Coronary artery (tissue), 2 donors: Measurements from ENCODE around the gene GAS7.

Source experiments
- DNase-seq: peaks from one replicate; pipeline ENCODE4 v3.0.0-alpha.2; 2017; ENCODE audit warnings: low spot score
- H3K27ac ChIP-seq, 2 donors: fragments of 200-600 bp; sonication (generic); one replicate each; pipeline ENCODE4 v1.5.1; 2016 to 2019
- H3K4me3 ChIP-seq: fragments of 200-600 bp; sonication (generic); 2 replicates; pipeline ENCODE4 v1.5.1; 2016; ENCODE audit warnings: mild to moderate bottlenecking, moderate library complexity
- TF ChIP-seq, protein P1 (sequence below): fragments of 200-600 bp; sonication (generic); IDR thresholded peaks from one replicate; pipeline ENCODE4 v1.5.1; 2019; ENCODE audit warnings: antibody characterized with exemption

Gene GAS7

DNA sequence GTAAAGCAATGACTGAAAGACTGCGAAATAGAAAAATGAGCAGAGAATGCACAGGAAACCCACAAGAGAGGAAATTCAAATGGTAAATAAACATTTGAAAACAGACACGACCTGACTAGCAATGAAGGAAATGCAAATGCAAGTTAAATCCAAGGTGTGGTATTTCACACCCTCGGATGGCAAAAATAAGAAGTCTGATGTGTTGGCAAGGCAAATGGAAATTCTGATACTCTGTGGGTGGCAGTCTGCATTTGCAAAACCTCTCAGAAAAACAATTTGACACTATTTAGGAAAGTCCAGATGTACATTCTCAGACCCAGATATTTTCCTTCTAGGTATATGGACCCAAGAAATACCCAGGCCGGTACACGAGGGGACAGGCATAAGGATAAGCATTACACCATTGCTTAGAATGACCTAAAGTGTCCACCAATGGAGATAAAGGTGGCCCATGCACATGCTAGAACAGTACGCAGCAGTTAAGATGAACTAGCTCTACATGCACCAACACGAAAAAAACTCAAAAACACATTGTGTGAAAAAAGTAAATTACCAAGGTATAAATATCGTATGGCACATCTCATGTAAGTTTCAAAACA is 116.7 kb downstream of the GAS7 start:
- Histone ChIP-seq H3K4me3 (no peak overlapping the region), H3K27ac (no peak overlapping the region)
- DNase-seq, result no peak
- TF ChIP-seq, protein P1, sequence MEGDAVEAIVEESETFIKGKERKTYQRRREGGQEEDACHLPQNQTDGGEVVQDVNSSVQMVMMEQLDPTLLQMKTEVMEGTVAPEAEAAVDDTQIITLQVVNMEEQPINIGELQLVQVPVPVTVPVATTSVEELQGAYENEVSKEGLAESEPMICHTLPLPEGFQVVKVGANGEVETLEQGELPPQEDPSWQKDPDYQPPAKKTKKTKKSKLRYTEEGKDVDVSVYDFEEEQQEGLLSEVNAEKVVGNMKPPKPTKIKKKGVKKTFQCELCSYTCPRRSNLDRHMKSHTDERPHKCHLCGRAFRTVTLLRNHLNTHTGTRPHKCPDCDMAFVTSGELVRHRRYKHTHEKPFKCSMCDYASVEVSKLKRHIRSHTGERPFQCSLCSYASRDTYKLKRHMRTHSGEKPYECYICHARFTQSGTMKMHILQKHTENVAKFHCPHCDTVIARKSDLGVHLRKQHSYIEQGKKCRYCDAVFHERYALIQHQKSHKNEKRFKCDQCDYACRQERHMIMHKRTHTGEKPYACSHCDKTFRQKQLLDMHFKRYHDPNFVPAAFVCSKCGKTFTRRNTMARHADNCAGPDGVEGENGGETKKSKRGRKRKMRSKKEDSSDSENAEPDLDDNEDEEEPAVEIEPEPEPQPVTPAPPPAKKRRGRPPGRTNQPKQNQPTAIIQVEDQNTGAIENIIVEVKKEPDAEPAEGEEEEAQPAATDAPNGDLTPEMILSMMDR, result no peak

DNA sequence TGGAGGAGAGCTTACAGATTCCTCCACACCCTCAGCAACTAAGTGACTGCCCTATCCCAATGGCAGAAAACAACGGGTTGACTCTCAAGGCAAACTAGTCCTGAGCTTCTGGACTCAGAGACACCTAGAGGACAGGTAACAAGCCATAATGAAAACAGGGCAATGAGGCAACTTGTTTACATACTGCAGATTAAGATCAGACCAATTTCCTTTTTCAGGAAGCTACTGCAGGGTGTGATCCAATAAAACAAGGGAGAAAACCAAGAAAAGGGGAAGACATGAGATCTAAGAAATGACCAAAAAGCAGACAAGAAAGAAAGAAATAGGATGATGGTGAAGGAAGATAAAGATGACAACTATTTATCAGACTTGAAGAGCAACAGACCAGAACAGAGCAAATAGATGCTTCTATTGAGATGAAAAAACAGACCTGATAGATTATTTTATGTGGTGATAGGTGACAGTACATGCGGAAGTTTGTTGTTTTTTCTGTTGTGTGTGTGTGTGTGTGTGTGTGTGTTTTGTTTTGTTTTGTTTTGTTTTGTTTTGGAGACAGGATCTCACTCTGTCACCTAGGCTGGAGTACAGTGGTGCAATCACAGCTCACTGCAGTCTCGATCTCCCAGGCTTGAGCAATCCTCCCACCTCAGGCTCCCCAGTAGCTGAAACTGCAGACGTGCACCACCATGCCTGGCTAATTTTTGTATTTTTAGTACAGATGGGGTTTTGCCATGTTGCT is 120.7 kb downstream of the GAS7 start:
- H3K27ac ChIP-seq, result no peak overlapping the region
- no peak for DNase-seq
- TF ChIP-seq, protein P1, result no peak
- no peak overlapping the region for H3K4me3 ChIP-seq

DNA sequence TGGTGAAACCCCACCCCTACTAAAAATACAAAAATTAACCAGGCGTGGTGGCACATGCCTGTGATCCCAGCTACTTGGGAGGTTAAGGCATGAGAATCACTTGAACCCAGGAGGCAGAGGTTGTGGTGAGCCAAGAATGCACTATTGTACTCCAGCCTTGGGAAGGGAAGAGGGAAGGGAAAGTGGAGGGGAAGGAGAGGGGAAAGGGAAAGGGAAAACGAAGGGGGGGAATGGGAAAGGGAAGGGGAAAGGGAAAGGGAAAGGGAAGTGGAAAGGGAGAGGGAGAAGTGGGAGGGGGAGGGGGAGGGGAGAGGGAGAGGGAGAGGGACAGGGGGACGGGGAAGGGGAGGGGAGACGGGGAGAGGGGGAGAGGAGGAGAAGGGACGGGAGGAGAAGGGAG is 122.5 kb downstream of the GAS7 start:
- DNase-seq, result no peak
- TF ChIP-seq, protein P1, result no peak
- H3K4me3 ChIP-seq, result no peak overlapping the region
- H3K27ac ChIP-seq, result no peak overlapping the region

DNA sequence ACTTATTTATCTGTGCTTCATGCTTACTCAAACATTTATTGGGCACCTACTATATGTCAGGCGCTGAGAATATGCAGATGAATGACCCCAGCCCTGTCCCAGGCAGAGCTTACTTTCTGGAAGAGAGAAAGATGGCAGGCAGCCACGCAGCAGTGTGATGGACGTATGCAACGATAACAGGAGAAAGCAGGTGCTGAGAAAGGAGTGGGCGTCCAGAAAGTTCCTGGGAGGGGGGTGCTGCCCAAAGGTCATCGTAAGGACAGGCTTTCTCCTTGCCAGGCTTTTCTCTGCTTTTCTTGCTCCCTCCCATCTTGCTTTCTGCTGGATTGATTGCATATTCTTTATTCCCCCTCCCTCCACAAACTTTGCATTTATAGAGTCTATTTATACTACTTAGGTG is 124.5 kb downstream of the GAS7 start:
- no peak for DNase-seq
- no peak overlapping the region for H3K4me3 ChIP-seq
- TF ChIP-seq, protein P1, result no peak
- H3K27ac ChIP-seq, result no peak overlapping the region

DNA sequence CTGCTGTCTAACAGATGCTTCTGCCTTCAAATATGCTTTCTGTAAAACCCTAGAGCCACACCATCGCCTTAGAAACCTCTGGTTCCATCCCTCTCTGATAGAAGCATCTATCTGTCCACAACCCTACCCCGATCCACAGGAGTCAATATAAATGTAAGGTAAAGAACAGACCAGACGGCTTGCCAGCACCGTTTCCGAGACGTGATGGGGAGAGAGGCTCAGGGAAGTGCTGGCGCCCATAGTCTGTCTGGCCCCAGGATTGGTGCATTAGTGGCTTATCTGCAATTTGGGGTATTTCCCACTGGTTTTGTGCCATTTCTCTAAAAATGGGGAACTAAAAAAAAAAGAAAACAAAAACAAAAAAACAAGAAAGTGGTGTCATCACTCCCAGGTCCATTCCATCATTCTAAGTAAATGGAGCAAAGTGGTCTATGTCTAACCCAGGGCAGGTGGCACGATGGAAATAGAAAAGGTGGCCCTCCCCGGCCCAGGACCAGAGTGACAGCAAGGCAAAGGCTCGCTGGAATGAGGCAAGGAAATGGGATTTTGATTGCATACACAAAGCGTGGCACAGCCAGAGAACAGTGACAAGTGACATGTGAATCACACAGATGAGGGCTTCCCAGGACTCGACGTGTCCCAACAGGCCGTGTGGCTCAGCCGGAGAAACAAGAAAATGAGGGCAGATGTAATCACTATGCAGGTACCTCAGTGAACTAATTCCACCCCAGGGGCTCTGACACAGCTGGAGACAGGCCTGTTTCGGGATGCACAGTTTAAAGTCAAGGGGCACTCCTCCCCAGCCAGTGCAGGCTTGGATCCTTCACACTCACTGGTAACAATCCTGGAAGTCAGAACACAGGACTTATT is 125.6 kb downstream of the GAS7 start:
- Histone ChIP-seq H3K27ac (no peak overlapping the region), H3K4me3 (no peak overlapping the region)
- TF ChIP-seq, protein P1, result no peak
- DNase-seq, result no peak

DNA sequence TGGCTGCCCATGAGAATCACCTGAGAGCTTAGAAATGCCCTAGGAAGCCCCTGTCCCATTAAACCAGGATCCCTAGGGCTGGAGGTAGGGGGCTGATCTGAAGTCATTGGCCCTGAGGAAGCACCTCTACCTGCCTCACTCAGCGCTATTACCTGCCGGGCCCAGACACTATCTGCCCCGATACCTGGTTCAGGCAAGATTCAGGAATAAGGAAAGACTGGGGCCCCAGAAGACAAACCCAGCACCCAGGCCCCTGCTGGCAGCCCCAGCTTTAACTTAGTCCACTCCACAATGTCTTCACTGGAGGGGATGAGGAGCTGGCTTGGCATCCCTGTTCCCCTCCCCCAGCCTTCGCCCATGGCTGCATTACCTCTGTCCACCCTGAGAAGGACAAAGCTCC is 126.3 kb downstream of the GAS7 start:
- Histone ChIP-seq H3K27ac (no peak overlapping the region), H3K4me3 (no peak overlapping the region)
- no peak for DNase-seq
- TF ChIP-seq, protein P1, result no peak
